H1 (cell line): ENCODE measurements around the gene FKBP6. TPM values are rescaled to one million over a fixed set of nuclear protein-coding genes. Genes with fewer than 3 reads are reported as not detected.

ENCODE experiments used
- CTCF ChIA-PET: fragments of 300-600 bp; sonication (Branson Sonifier 250); formaldehyde crosslinking; loops from one replicate; lab custom pipeline; 2021; ENCODE audit not compliant: partially characterized antibody; lab: Charles Lee
- POLR2A ChIA-PET: fragments of 300-600 bp; sonication (Branson Sonifier 250); formaldehyde crosslinking; loops from one replicate; lab custom pipeline; 2021; ENCODE audit warnings: inconsistent platforms; ENCODE audit not compliant: partially characterized antibody; lab: Charles Lee
- DNase-seq, 2 experiments: peaks; one replicate each; pipeline versions ENCODE4 v3.0.0 to v3.0.0-alpha.2; 2010 to 2022; ENCODE audit warnings: low spot score in 2 of 2, low read depth in 1 of 2, mixed read lengths in 1 of 2
- FAIRE-seq: peaks from 2 replicates; lab custom pipeline; 2011; peaks lifted over from hg19 to GRCh38; lab: Jason Lieb, UNC
- H2AFZ ChIP-seq: 2 replicates; pipeline ENCODE4 v1.8.1; 2012; ENCODE audit warnings: low read length, inconsistent platforms
- H2AK5ac ChIP-seq: 2 replicates; pipeline ENCODE4 v1.6.1; 2013; ENCODE audit warnings: low read depth, low read length
- H2BK120ac ChIP-seq: replicated peaks from 2 replicates; pipeline ENCODE3; 2013; ENCODE audit warnings: low read depth, low read length, inconsistent platforms
- H2BK12ac ChIP-seq: 2 replicates; pipeline ENCODE4 v1.6.1; 2013; ENCODE audit warnings: low read depth, low read length
- H2BK15ac ChIP-seq: 2 replicates; pipeline ENCODE4 v1.6.1; 2013; ENCODE audit warnings: low read length
- H2BK20ac ChIP-seq: 2 replicates; pipeline ENCODE4 v1.6.1; 2013; ENCODE audit warnings: low read length
- H2BK5ac ChIP-seq: 2 replicates; pipeline ENCODE4 v1.6.1; 2013; ENCODE audit warnings: low read depth, low read length
- H3K14ac ChIP-seq: 2 replicates; pipeline ENCODE4 v1.6.1; 2013; ENCODE audit warnings: inconsistent platforms; ENCODE audit not compliant: insufficient read length
- H3K18ac ChIP-seq: 2 replicates; pipeline ENCODE4 v1.6.1; 2013; ENCODE audit warnings: low read length; ENCODE audit errors: extremely low read depth
- H3K23ac ChIP-seq: 2 replicates; pipeline ENCODE4 v1.6.1; 2013; ENCODE audit warnings: inconsistent platforms; ENCODE audit not compliant: insufficient read length
- H3K23me2 ChIP-seq: 2 replicates; pipeline ENCODE4 v1.6.1; 2013; ENCODE audit warnings: low read depth, low read length
- H3K27ac ChIP-seq: 2 replicates; pipeline ENCODE4 v1.6.1; 2011; ENCODE audit warnings: low read depth, low read length, inconsistent platforms
- H3K27me3 ChIP-seq, 4 experiments: replicated peaks in 1 of 4; 1 replicate in 1 of 4; 2 replicates in 3 of 4; pipeline versions ENCODE4 v1.6.1 to v1.8.1; 2011 to 2013; ENCODE audit warnings: low read length in 3 of 4, mild to moderate bottlenecking in 3 of 4, inconsistent platforms in 2 of 4, mixed read lengths in 2 of 4, moderate library complexity in 1 of 4; ENCODE audit not compliant: control insufficient read depth in 3 of 4, insufficient read depth in 3 of 4; ENCODE audit errors: extremely low read depth in 1 of 4
- H3K36me3 ChIP-seq, 4 experiments: 2 replicates each; pipeline versions ENCODE4 v1.6.1 to v1.8.1; 2011 to 2013; ENCODE audit warnings: mild to moderate bottlenecking in 4 of 4, low read length in 3 of 4, moderate library complexity in 2 of 4, control low read depth in 1 of 4, inconsistent platforms in 1 of 4; ENCODE audit not compliant: insufficient read depth in 4 of 4, control insufficient read depth in 2 of 4
- H3K4ac ChIP-seq: replicated peaks from 2 replicates; pipeline ENCODE3; 2013; ENCODE audit warnings: low read length, low read depth, mixed read lengths, inconsistent platforms; ENCODE audit not compliant: insufficient read length
- H3K4me1 ChIP-seq, 4 experiments: replicated peaks in 1 of 4; 1 replicate in 1 of 4; 2 replicates in 3 of 4; pipeline versions ENCODE4 v1.6.1 to v1.8.1; 2011 to 2013; ENCODE audit warnings: low read length in 3 of 4, inconsistent platforms in 2 of 4, mixed read lengths in 1 of 4; ENCODE audit not compliant: insufficient read depth in 4 of 4, control insufficient read depth in 3 of 4
- H3K4me2 ChIP-seq, 2 experiments: 2 replicates each; pipeline versions ENCODE4 v1.6.1 to v1.8.1; 2011 to 2013; ENCODE audit warnings: low read depth in 2 of 2, low read length in 2 of 2, control low read depth in 1 of 2, inconsistent platforms in 1 of 2, mild to moderate bottlenecking in 1 of 2; ENCODE audit not compliant: insufficient read depth in 1 of 2
- H3K4me3 ChIP-seq, 4 experiments: fragments of 200-600, 300-600 bp in 1 of 4; sonication (generic), shearing (Covaris generic), sonication (Bioruptor Twin) in 1 of 4; 2 replicates each; pipeline versions ENCODE4 v1.5.1 to v1.8.1; 2011 to 2016; ENCODE audit warnings: low read length in 4 of 4, low read depth in 3 of 4, control low read depth in 2 of 4, inconsistent platforms in 2 of 4, mild to moderate bottlenecking in 2 of 4, mixed read lengths in 1 of 4, moderate library complexity in 1 of 4; ENCODE audit not compliant: insufficient read depth in 2 of 4; ENCODE audit errors: extremely low read depth in 1 of 4
- H3K56ac ChIP-seq: replicated peaks from 2 replicates; pipeline ENCODE3; 2013; ENCODE audit warnings: low read depth, mild to moderate bottlenecking, mixed read lengths, low read length, inconsistent platforms; ENCODE audit not compliant: insufficient read length
- H3K79me1 ChIP-seq: 2 replicates; pipeline ENCODE4 v1.6.1; 2013; ENCODE audit warnings: low read depth, low read length, control low read depth
- H3K79me2 ChIP-seq, 2 experiments: 2 replicates each; pipeline versions ENCODE4 v1.6.1 to v1.8.1; 2012 to 2013; ENCODE audit warnings: low read length in 2 of 2, mild to moderate bottlenecking in 2 of 2, inconsistent platforms in 1 of 2; ENCODE audit not compliant: insufficient read depth in 2 of 2, control insufficient read depth in 1 of 2
- H3K9ac ChIP-seq, 4 experiments: replicated peaks in 1 of 4; 1 replicate in 1 of 4; 2 replicates in 3 of 4; pipeline versions ENCODE4 v1.6.1 to v1.8.1; 2011 to 2013; ENCODE audit warnings: low read depth in 3 of 4, low read length in 3 of 4, control low read depth in 2 of 4, mild to moderate bottlenecking in 2 of 4, moderate library complexity in 2 of 4, inconsistent platforms in 1 of 4; ENCODE audit errors: extremely low read depth in 1 of 4
- H3K9me3 ChIP-seq, 2 experiments: 2 replicates each; pipeline versions ENCODE4 v1.6.1 to v1.8.1; 2012 to 2013; ENCODE audit warnings: mild to moderate bottlenecking in 2 of 2, moderate library complexity in 2 of 2, control low read depth in 1 of 2, inconsistent platforms in 1 of 2, low read depth in 1 of 2, low read length in 1 of 2, mixed read lengths in 1 of 2; ENCODE audit not compliant: insufficient read depth in 2 of 2
- H4K20me1 ChIP-seq, 2 experiments: replicated peaks in 1 of 2; 2 replicates each; pipeline versions ENCODE3 to v1.8.1; 2011 to 2013; ENCODE audit warnings: inconsistent platforms in 2 of 2, low read length in 2 of 2, mild to moderate bottlenecking in 1 of 2; ENCODE audit not compliant: insufficient read depth in 2 of 2, control insufficient read depth in 1 of 2
- H4K5ac ChIP-seq: 2 replicates; pipeline ENCODE4 v1.6.1; 2013; ENCODE audit warnings: low read length, low read depth, mixed read lengths, inconsistent platforms; ENCODE audit not compliant: insufficient read length
- H4K8ac ChIP-seq: 2 replicates; pipeline ENCODE4 v1.8.0; 2013; ENCODE audit warnings: mild to moderate bottlenecking, moderate library complexity, low read length, inconsistent platforms; ENCODE audit not compliant: insufficient read depth; ENCODE audit errors: extremely low read depth
- H4K91ac ChIP-seq: replicated peaks from 2 replicates; pipeline ENCODE3; 2013; ENCODE audit warnings: low read length, mixed read lengths, inconsistent platforms; ENCODE audit not compliant: insufficient read length
- ATF3 ChIP-seq: IDR thresholded peaks from 2 replicates; pipeline ENCODE4 v1.6.1; 2011; ENCODE audit warnings: low read depth, mild to moderate bottlenecking, low read length; ENCODE audit not compliant: insufficient read depth
- BACH1 ChIP-seq: IDR thresholded peaks from 2 replicates; pipeline ENCODE4 v1.6.1; 2012; ENCODE audit warnings: low read length, improper control_type of control experiment
- EGR1 ChIP-seq: IDR thresholded peaks from 2 replicates; pipeline ENCODE4 v1.6.1; 2011; ENCODE audit warnings: low read depth, low read length, borderline replicate concordance
- EZH2 ChIP-seq: fragments of 200-600 bp; sonication (generic); IDR thresholded peaks from 2 replicates; pipeline ENCODE4 v1.7.1; 2012; ENCODE audit warnings: low read depth, mild to moderate bottlenecking, moderate library complexity, low read length, inconsistent platforms; ENCODE audit not compliant: severe bottlenecking
- FOSL1 ChIP-seq: IDR thresholded peaks from 2 replicates; pipeline ENCODE4 v1.6.1; 2011; ENCODE audit warnings: mild to moderate bottlenecking, low read depth, low read length, moderate library complexity; ENCODE audit not compliant: insufficient read depth
- HDAC6 ChIP-seq: IDR thresholded peaks from one replicate; pipeline ENCODE4 v1.7.1; 2012; ENCODE audit warnings: low read depth, mild to moderate bottlenecking, inconsistent platforms, low read length, moderate library complexity
- JUN ChIP-seq: IDR thresholded peaks from 2 replicates; pipeline ENCODE4 v1.6.1; 2011; ENCODE audit warnings: low read depth, mild to moderate bottlenecking, improper control_type of control experiment, low read length
- KDM1A ChIP-seq: fragments of 200-600, 300-600 bp; sonication (generic); IDR thresholded peaks from 2 replicates; pipeline ENCODE4 v1.7.1; 2016; ENCODE audit warnings: mild to moderate bottlenecking, low read length, borderline replicate concordance
- KDM5A ChIP-seq: fragments of 200-600 bp; IDR thresholded peaks from 2 replicates; pipeline ENCODE4 v1.7.1; 2012; ENCODE audit warnings: mild to moderate bottlenecking, low read length, inconsistent platforms, mixed read lengths
- MAFK ChIP-seq: IDR thresholded peaks from 2 replicates; pipeline ENCODE4 v1.6.1; 2012; ENCODE audit warnings: low read depth, mild to moderate bottlenecking, improper control_type of control experiment, low read length
- MAX ChIP-seq: IDR thresholded peaks from 2 replicates; pipeline ENCODE4 v1.6.1; 2012; ENCODE audit warnings: inconsistent platforms
- PHF8 ChIP-seq: fragments of 200-600 bp; sonication (generic); conservative IDR thresholded peaks from 2 replicates; pipeline ENCODE4 v1.7.1; 2012; ENCODE audit warnings: low read depth, mild to moderate bottlenecking, inconsistent platforms, low read length, moderate library complexity
- POLR2A ChIP-seq, 2 experiments: IDR thresholded peaks; 1 replicate in 1 of 2; 2 replicates in 1 of 2; pipeline ENCODE4 v1.6.1; 2011; ENCODE audit warnings: low read depth in 2 of 2, low read length in 2 of 2, mild to moderate bottlenecking in 2 of 2; ENCODE audit errors: control extremely low read depth in 1 of 2
- TEAD4 ChIP-seq: IDR thresholded peaks from 2 replicates; pipeline ENCODE4 v1.6.1; 2012; ENCODE audit warnings: low read depth, low read length, inconsistent platforms, mixed read lengths
- WGBS, 2 experiments: shearing (Covaris generic) in 1 of 2; methylation state at CpG; one replicate each; pipeline versions ENCODE4 v1.1.6 to v1.1.7; 2013 to 2015; ENCODE audit warnings: low lambda C conversion rate in 2 of 2, mixed read lengths in 2 of 2, inconsistent platforms in 1 of 2, low coverage in 1 of 2, missing lambda C conversion rate in 1 of 2; ENCODE audit not compliant: insufficient replicate concordance in 2 of 2, insufficient coverage in 1 of 2, insufficient read length in 1 of 2; ENCODE audit errors: extremely low coverage in 1 of 2, missing lambda C conversion rate in 1 of 2; 5-methylcytosine and 5-hydroxymethylcytosine counted together
- polyA plus RNA-seq, 7 experiments: library from polyadenylated mRNA; depleted of rRNA in 3 of 7; stranded (reverse) in 5 of 7; unstranded in 2 of 7; fragments of >200 nt in 5 of 7; fragments of 200-250 nt in 2 of 7; gene quantifications; 1 replicate in 5 of 7; 2 replicates in 1 of 7; 4 replicates in 1 of 7; pipeline versions ENCODE4 v1.2.1 to v1.2.3, GENCODE V29; 2011 to 2013; ENCODE audit warnings: missing spikeins in 2 of 7, mixed read lengths in 2 of 7
- total RNA-seq: library from RNA; stranded (reverse); fragmentation: NEBNext Ultra II Directional; extraction: Animal tissue kit (Norgen Biotek cat#: 25700); gene quantifications from 2 replicates; pipeline ENCODE4 v1.2.1, GENCODE V29; 2021

FKBP6 gene
- total and polyA plus RNA-seq, 2 of the 8 experiments (the other 6 are each of a cell fraction or from before 2014, with no cell fraction given): 0.14 to 0.19 TPM

GRCh38 chr7:73354196-73354595 lies 26.2 kb downstream of the FKBP6 start:
- Histone ChIP-seq H3K23me2 (no peaks in the 10 kb centered on the region), H2BK5ac (no peak overlapping the region), H3K14ac (no peak overlapping the region), H3K79me1 (no peaks in the 10 kb centered on the region), H2AK5ac (no peak overlapping the region), H3K23ac (no peak overlapping the region), H2AFZ (no peak overlapping the region), H3K27me3 (no peaks in the 10 kb centered on the region), H3K9me3 (no peaks in the 10 kb centered on the region), H2BK15ac (peak overlapping the region; percentile 72; the same call in 1 of the 2 replicates), H3K36me3 (no peaks in the 10 kb centered on the region), H2BK120ac (no peak overlapping the region), H4K20me1 (no peaks in the 10 kb centered on the region), H3K18ac (peak overlapping the region; percentile 60; the same call in 1 of the 2 replicates), H4K91ac (peak overlapping the region; percentile 71), H3K79me2 (no peaks in the 10 kb centered on the region), H3K4me3 (no peak overlapping the region), H3K27ac (no peak overlapping the region), H3K4ac (peak overlapping the region; percentile 80), H2BK12ac (no peak overlapping the region), H2BK20ac (no peak overlapping the region), H3K4me1 (peaks cover 0 to 11% (median 0%) of the 10 kb centered on the region in 4 experiments; a peak in 3 of 7 replicates), H3K9ac (no peak overlapping the region), H3K56ac (no peak overlapping the region), H3K4me2 (no peak overlapping the region), H4K5ac (no peak overlapping the region), H4K8ac (no peak overlapping the region)
- ChIA-PET CTCF (interaction anchor here (1.0 to 3.7 kb wide), 2 partner anchors 12 to 38 kb away, joined by 3 to 22 read pairs; no protein-coding TSS in a partner anchor), POLR2A (interaction anchor here (1.0 kb wide), 1 partner anchor 70 kb away, joined by 4 read pairs; no protein-coding TSS in a partner anchor)
- FAIRE-seq (no peak), DNase-seq (no peak)
- WGBS, 2 experiments: 94% methylated on average over 9 of the region's 9 CpGs; no CpG with 5 or more reads in 1 of the 2 experiments
- TF ChIP-seq FOSL1 (no peak), PHF8 (no peak), HDAC6 (no peak), TEAD4 (no peak), KDM5A (no peak), MAX (no peak), BACH1 (no peak), MAFK (no peak), POLR2A (IDR thresholded peaks at IDR 0.05; ENCODE audit: control extremely low read depth in 1 of 2, low read depth in 2 of 2, low read length in 2 of 2) (no peak), EZH2 (no peak), ATF3 (no peak), JUN (no peak), EGR1 (no peak), KDM1A (no peak)
